GM23248 (cell line): Measurements from ENCODE around the gene ELOF1.

ENCODE experiments used
- EZH2 ChIP-seq: fragments of 200-600 bp; sonication (generic); IDR thresholded peaks from 2 replicates; pipeline ENCODE4 v1.6.1; 2018; ENCODE audit warnings: antibody characterized with exemption, mild to moderate bottlenecking; ENCODE audit not compliant: insufficient read depth, poor library complexity, severe bottlenecking
- EZH2phosphoT487 ChIP-seq: fragments of 200-600 bp; sonication (generic); IDR thresholded peaks from 2 replicates; pipeline ENCODE4 v1.6.1; 2018; ENCODE audit warnings: antibody characterized with exemption, moderate library complexity, mild to moderate bottlenecking, low read depth; ENCODE audit not compliant: insufficient read depth

DNA sequence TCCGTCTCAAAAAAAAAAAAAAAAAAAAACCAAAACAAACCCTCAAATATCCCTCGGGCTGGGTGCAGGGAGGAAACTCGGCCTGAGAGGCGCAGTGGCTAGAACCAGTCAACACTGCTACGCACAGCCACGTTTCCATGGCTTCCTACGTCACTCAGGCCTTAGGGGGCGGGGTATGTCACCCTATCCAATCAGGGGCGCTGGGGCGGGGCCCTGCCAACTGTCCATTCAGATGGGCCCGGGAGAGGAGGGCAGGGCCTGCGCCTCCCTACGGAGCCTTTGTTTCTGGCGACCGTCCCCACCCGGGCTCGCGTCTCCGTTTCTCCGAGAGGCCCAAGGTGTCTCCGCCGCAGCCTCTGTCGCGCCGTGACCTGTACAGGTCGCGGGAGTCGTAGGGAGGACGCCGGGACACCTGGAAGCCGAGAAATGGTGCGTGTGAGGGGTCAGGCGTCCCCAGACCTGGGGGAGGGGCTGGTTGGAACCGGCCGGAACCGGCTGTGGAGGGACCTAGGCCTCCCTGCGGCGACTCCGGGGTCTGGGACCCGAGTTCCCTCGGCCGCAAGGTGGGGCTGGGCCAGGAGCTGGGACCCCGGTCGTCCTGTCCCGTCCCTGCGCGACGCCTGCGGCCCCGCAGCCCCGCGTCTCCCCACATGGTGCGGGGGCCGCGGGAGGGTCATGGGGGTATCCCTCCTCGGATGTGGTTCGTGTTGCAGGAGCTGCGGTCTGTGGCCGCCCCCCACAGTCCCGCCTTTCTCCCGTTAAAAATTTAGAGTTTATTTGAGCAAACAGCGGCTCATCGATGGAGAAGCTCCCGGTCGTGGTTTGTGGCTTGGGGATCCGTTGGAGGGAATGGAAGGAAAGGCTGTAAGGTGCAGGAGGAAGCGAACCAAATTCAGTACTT lies 38.4 kb upstream of the ELOF1 start, which contains the start of gene ZNF627:
- TF ChIP-seq EZH2, result no peak
- TF ChIP-seq EZH2phosphoT487, result no peak
